GM23248 (cell line): ENCODE data around the gene PNPT1. TPM values are rescaled to one million over a fixed set of nuclear protein-coding genes. Genes with fewer than 3 reads are reported as not detected.
A peak's percentile ranks its signal among the peaks of the same experiment; 100 is the strongest.

Experiments used
- DNase-seq: peaks from one replicate; pipeline ENCODE4 v3.0.0-alpha.2; 2015
- H2AFZ ChIP-seq: fragments of 200-600 bp; sonication (generic); 2 replicates; pipeline ENCODE4 v1.6.1; 2016; ENCODE audit warnings: antibody characterized with exemption
- H3F3A ChIP-seq: fragments of 200-600 bp; sonication (generic); 2 replicates; pipeline ENCODE4 v1.6.1; 2016; ENCODE audit warnings: mild to moderate bottlenecking, antibody characterized with exemption, mixed run types; ENCODE audit not compliant: insufficient read depth
- H3K27ac ChIP-seq: fragments of 200-600 bp; sonication (generic); 2 replicates; pipeline ENCODE4 v1.5.1; 2016; ENCODE audit warnings: mild to moderate bottlenecking
- H3K27me3 ChIP-seq: fragments of 200-600 bp; sonication (generic); replicated peaks from 2 replicates; pipeline ENCODE4 v1.6.1; 2016; ENCODE audit warnings: mild to moderate bottlenecking; ENCODE audit not compliant: insufficient read depth
- H3K36me3 ChIP-seq: fragments of 200-600 bp; sonication (generic); 2 replicates; pipeline ENCODE4 v1.6.1; 2016; ENCODE audit warnings: low read depth, mild to moderate bottlenecking
- H3K4me1 ChIP-seq: fragments of 200-600 bp; sonication (generic); 2 replicates; pipeline ENCODE4 v1.6.1; 2016; ENCODE audit warnings: mild to moderate bottlenecking; ENCODE audit not compliant: insufficient read depth
- H3K4me2 ChIP-seq: fragments of 200-600 bp; sonication (generic); one replicate; pipeline ENCODE4 v1.6.1; 2016; ENCODE audit warnings: mild to moderate bottlenecking; ENCODE audit not compliant: unreplicated experiment
- H3K4me3 ChIP-seq: fragments of 200-600 bp; sonication (generic); 2 replicates; pipeline ENCODE4 v1.5.1; 2016; ENCODE audit warnings: mild to moderate bottlenecking
- H3K79me2 ChIP-seq: fragments of 200-600 bp; sonication (generic); 2 replicates; pipeline ENCODE4 v1.6.1; 2016; ENCODE audit warnings: mild to moderate bottlenecking; ENCODE audit not compliant: insufficient read depth
- H3K9ac ChIP-seq: fragments of 200-600 bp; sonication (generic); 2 replicates; pipeline ENCODE4 v1.6.1; 2016; ENCODE audit warnings: mild to moderate bottlenecking
- H3K9me2 ChIP-seq: fragments of 200-600 bp; sonication (generic); 2 replicates; pipeline ENCODE4 v1.6.1; 2016; ENCODE audit warnings: mixed run types, mild to moderate bottlenecking, moderate library complexity; ENCODE audit not compliant: insufficient read depth
- H3K9me3 ChIP-seq: fragments of 200-600 bp; sonication (generic); one replicate; pipeline ENCODE4 v1.6.1; 2017; ENCODE audit warnings: low read depth
- H4K20me1 ChIP-seq: fragments of 200-600 bp; sonication (generic); 2 replicates; pipeline ENCODE4 v1.6.0; 2016; ENCODE audit not compliant: insufficient read depth
- EZH2 ChIP-seq: fragments of 200-600 bp; sonication (generic); IDR thresholded peaks from 2 replicates; pipeline ENCODE4 v1.6.1; 2018; ENCODE audit warnings: antibody characterized with exemption, mild to moderate bottlenecking; ENCODE audit not compliant: insufficient read depth, poor library complexity, severe bottlenecking
- EZH2phosphoT487 ChIP-seq: fragments of 200-600 bp; sonication (generic); IDR thresholded peaks from 2 replicates; pipeline ENCODE4 v1.6.1; 2018; ENCODE audit warnings: antibody characterized with exemption, moderate library complexity, mild to moderate bottlenecking, low read depth; ENCODE audit not compliant: insufficient read depth
- WGBS, 2 experiments: methylation state at CpG; one replicate each; pipeline ENCODE4 v1.1.6; 2015 to 2017; ENCODE audit warnings: low lambda C conversion rate in 2 of 2, low coverage in 1 of 2; ENCODE audit errors: missing lambda C conversion rate in 2 of 2; 5-methylcytosine and 5-hydroxymethylcytosine counted together
- in situ Hi-C: fragments of 300-500 bp; cut with MboI; formaldehyde crosslinking; loops from 2 replicates; pipeline ENCODE4 v1.15.0; 2020
- polyA plus RNA-seq: library from polyadenylated mRNA; unstranded; fragments of >200 nt; fragmentation: Nextera tagmentation; extraction: Ambion mirVana; gene quantifications from 2 replicates; pipeline ENCODE4 v1.2.1, GENCODE V29; 2016
- total RNA-seq: library from RNA; depleted of rRNA; stranded (reverse); fragments of >200 nt; shearing (Covaris generic); gene quantifications from 2 replicates; pipeline ENCODE4 v1.2.3, GENCODE V29; 2014

Gene PNPT1
- total and polyA plus RNA-seq, 2 experiments from 2014 or later, result 17.3 to 21.9 TPM

DNA sequence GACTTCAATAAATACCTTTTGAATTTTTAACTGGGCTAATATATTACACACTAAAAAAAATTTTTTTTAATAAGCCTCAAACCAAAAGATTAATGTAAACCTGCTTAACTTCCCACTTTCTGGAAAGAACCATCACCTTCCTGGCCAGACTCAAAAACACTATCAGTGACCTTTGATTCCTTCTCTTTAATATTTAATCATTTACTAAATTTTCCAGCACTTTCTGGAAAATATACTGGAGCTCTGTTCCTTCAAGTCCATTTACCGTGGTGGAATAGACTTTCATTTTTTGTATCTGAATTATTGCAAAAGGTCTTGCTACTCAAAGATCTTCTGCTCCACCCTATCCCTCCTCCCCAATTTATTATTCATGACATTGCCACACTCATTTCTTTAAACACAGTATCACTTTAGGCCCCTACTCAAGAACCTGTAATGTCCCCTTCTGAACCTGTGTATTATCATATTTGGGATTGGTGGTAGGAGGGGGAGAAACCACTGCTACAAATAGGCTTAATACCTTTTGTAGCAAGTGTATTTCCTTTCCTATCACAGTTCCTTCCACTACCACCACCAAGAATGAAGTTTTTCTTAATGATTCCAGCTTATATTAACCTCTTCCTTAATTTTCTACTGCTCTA lies 83.6 kb downstream of the PNPT1 start:
- TF ChIP-seq EZH2 (no peak), EZH2phosphoT487 (no peak)
- Histone ChIP-seq H4K20me1 (no peaks in the 10 kb centered on the region), H3K4me3 (no peak overlapping the region), H3K79me2 (peaks cover 100% of the 10 kb centered on the region), H3K9me2 (no peaks in the 10 kb centered on the region), H3K27me3 (no peaks in the 10 kb centered on the region), H3K9me3 (no peaks in the 10 kb centered on the region), H3K9ac (no peak overlapping the region), H3K36me3 (peaks cover 35% of the 10 kb centered on the region), H2AFZ (no peak overlapping the region), H3F3A (no peaks in the 10 kb centered on the region), H3K4me1 (peaks cover 7% of the 10 kb centered on the region), H3K27ac (no peak overlapping the region), H3K4me2 (no peak overlapping the region)
- 94 to 100% methylated on average over 1 of the region's 1 CpG for WGBS, 2 experiments
- DNase-seq, result no peak
- in situ Hi-C loops, result no loop called here

DNA sequence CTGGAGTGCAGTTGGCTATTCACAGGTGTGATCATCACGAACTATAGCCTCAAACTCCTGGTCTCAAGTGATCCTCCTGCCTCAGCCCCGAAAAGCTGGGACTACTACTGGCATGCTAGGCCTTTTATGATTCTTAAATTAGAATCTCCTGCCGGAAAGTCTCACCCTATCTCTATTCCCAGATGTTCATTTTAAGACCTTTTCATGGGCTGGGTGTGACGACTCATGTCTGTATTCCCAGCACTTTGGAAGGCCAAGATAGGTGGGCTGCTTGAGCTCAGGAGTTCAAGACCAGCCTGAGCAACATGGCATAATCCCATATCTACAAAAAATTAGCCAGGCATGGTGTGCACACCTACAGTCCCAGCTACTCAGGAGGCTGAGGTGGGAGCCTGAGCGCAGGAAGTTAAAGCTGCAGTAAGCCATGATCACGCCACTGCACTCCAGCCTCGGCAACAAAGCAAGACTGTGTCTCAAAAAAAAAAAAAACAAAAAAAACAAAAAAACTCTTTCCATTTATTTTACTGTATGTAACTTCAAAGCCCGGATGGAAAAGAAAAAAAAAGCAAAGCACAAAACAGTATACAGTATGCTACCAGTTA lies 84.3 kb downstream of the PNPT1 start:
- in situ Hi-C loops, result no loop called here
- Histone ChIP-seq H3K4me3 (no peak overlapping the region), H3K4me1 (peaks cover 3% of the 10 kb centered on the region), H3K79me2 (peaks cover 100% of the 10 kb centered on the region), H3K27ac (no peak overlapping the region), H3K9me2 (no peaks in the 10 kb centered on the region), H3K36me3 (peaks cover 28% of the 10 kb centered on the region), H3K9ac (no peak overlapping the region), H3K27me3 (no peaks in the 10 kb centered on the region), H4K20me1 (no peaks in the 10 kb centered on the region), H3K4me2 (no peak overlapping the region), H3K9me3 (no peaks in the 10 kb centered on the region), H2AFZ (no peak overlapping the region), H3F3A (no peaks in the 10 kb centered on the region)
- 73 to 74% methylated on average over 8 of the region's 8 CpGs for WGBS, 2 experiments
- DNase-seq, result no peak
- TF ChIP-seq EZH2phosphoT487 (no peak), EZH2 (no peak)

GRCh38 chr2:55607717-55608116 lies 85.9 kb downstream of the PNPT1 start:
- Histone ChIP-seq H3K79me2 (peaks cover 100% of the 10 kb centered on the region), H4K20me1 (no peaks in the 10 kb centered on the region)
- WGBS, 2 experiments, result 95 to 97% methylated on average over 3 of the region's 3 CpGs

GRCh38 chr2:55604027-55604565 lies 89.5 kb downstream of the PNPT1 start:
- Histone ChIP-seq H3F3A (no peaks in the 10 kb centered on the region), H3K9me2 (no peaks in the 10 kb centered on the region), H3K4me2 (no peak overlapping the region), H3K9me3 (no peaks in the 10 kb centered on the region), H3K27ac (peak overlapping the region; percentile 50), H2AFZ (no peak overlapping the region), H4K20me1 (no peaks in the 10 kb centered on the region), H3K4me3 (no peak overlapping the region), H3K4me1 (peaks cover 8% of the 10 kb centered on the region), H3K79me2 (peaks cover 97% of the 10 kb centered on the region), H3K27me3 (no peaks in the 10 kb centered on the region), H3K9ac (peak overlapping the region; percentile 13; the same call in 1 of the 2 replicates), H3K36me3 (no peaks in the 10 kb centered on the region; the same call in 1 of the 2 replicates)
- TF ChIP-seq EZH2phosphoT487, result no peak
- in situ Hi-C loops, result no loop called here
- WGBS, 2 experiments, result 94 to 95% methylated on average over 1 of the region's 1 CpG
- DNase-seq, result peak; percentile 42

More at GRCh38 chr2:55607717-55608116, 85.9 kb downstream of the PNPT1 start:
- Histone ChIP-seq H3K9me2 (no peaks in the 10 kb centered on the region), H3K4me3 (no peak overlapping the region), H2AFZ (no peak overlapping the region), H3K4me2 (no peak overlapping the region), H3K27ac (no peak overlapping the region), H3K4me1 (peaks cover 8% of the 10 kb centered on the region), H3K9me3 (no peaks in the 10 kb centered on the region), H3K9ac (no peak overlapping the region), H3K27me3 (no peaks in the 10 kb centered on the region), H3K36me3 (peaks cover 13% of the 10 kb centered on the region), H3F3A (no peaks in the 10 kb centered on the region)
- no peak for DNase-seq
- in situ Hi-C loops, result no loop called here
- no peak for TF ChIP-seq EZH2

GRCh38 chr2:55601849-55602248 lies 91.8 kb downstream of the PNPT1 start:
- DNase-seq, result no peak
- H2AFZ ChIP-seq, result no peak overlapping the region
- no peak overlapping the region for H3K4me2 ChIP-seq
- H3F3A ChIP-seq, result no peaks in the 10 kb centered on the region
- H3K79me2 ChIP-seq, result peaks cover 96% of the 10 kb centered on the region
- in situ Hi-C loops, result no loop called here
- no peak overlapping the region for H3K27ac ChIP-seq
- H3K9me3 ChIP-seq, result no peaks in the 10 kb centered on the region
- TF ChIP-seq EZH2, result no peak
- no peaks in the 10 kb centered on the region for H4K20me1 ChIP-seq
- no peak overlapping the region for H3K4me3 ChIP-seq
- H3K9me2 ChIP-seq, result no peaks in the 10 kb centered on the region
- no peak overlapping the region for H3K9ac ChIP-seq
- no peaks in the 10 kb centered on the region for H3K27me3 ChIP-seq
- H3K4me1 ChIP-seq, result peaks cover 8% of the 10 kb centered on the region
- H3K36me3 ChIP-seq, result peaks cover 16% of the 10 kb centered on the region; the same call in 1 of the 2 replicates
